GM19395 (cell line): Measurements from ENCODE around the gene XNDC1N.

Source experiments
- ATAC-seq: cut with Tn5 transposase; IDR thresholded peaks from one replicate; pipeline ENCODE4 v1.9.1; 2021; ENCODE audit warnings: mild to moderate bottlenecking, moderate library complexity; ENCODE audit not compliant: unreplicated experiment

The XNDC1N gene

DNA sequence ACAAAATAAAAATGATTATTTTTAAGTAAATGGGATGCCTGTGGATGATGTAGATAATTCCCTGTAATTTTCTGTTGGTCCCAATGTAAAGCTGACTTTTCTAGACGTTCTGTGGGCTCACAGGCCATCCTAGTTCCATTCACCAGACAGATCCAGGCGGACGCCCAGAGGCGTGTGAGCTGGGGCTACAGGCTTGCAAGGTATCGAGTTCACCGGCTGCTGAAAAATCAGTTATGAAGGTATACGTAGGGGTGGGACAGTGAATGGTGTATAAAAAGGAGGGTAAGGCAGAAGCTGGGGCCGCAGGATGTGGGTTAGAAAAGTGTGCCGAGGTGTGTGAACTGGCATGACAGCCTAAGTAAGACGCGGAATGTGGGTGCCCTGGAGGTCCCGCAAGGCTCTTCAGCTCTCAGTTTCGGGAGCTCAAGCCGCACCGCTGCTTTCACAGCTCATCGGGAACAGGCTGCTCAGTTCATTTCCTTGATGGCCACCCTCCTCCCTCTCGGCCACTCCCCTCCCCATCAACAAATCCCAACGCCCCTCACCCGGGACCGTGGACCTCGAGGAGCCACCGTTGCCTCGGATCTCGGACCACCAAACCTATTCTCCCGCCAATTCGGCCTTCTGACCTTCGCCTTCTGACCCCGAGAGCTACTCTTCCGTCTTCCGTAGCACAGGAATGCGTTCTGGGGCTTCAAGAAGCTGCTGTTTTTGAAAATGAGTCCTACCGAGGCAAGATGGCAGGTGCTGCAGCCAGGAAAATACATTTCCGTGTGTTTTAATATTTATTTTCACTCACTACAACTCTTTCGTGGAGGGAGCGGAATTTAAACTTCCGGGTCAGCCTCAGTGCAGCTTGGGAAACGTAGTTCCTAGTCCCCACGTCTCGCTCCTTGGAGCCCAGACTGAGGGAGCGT lies at the start of gene XNDC1N:
TSS of gene XNDC1N (minus strand) at position 775 of the 917 bp plus-strand sequence. CDS start 5,241 bp downstream, outside the sequence.
- ATAC-seq = peak; percentile 81

- peak; percentile 60 for ATAC-seq
These were observed 49.5 kb upstream of the XNDC1N start for GRCh38 chr11:71977743-71978418.

GRCh38 chr11:71977090-71977489 lies 48.7 kb upstream of the XNDC1N start:
- ATAC-seq = no peak

DNA sequence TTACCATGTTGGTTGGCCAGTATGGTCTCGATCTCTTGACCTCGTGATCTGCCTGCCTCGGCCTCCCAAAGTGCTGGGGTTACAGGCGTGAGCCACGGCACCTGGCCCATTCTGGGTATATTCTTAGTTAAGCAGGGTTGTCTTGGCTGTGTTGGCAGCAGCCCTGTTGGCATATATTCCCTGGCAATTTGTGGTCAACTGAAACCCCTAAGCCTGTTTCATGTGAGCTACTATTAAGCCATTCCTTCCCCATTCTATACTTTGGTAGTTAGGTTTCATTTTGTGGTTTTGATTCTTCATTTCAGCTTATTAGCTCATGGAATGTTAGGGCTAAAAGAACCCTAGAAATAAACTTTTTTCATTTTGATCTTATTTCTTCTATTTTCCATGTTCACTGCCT lies 48.2 kb upstream of the XNDC1N start:
- ATAC-seq = no peak

DNA sequence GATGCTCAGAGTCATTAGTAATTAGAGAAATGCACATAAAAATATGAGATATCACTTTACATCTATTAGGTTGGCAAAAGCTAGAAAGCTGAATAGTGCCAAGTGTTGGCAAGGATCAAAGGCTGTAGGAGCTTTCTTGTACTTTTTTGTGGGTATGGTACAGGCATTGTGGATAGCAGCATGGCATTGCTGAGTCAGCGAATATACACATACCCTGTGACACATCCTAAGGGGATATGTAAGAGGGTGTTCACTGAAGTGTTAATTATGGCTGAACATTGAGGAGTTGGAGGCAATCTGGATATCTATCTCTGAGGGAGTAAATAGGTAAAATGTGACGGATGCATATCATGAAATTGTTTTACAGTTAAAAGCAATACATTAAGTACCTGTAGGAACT lies 43.3 kb upstream of the XNDC1N start:
- no peak for ATAC-seq

DNA sequence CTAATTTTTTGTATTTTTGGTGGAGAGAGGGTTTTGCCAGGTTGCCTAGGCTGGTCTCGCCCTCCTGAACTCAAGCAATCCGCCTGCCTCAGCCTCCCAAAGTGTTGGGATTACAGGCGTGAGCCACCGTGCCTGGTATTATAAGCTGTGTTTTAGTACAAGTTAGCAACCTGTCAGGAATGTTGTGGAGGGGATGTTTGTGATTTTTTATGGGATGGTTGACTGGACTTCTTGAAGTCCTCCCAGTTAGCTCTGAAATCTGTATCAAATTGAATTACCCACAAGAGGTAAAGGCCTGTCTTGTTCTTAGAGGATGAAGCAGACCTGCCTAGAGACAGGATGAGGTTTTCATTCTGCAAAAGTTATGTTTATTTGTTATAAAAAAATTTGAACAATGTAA lies 36.2 kb upstream of the XNDC1N start:
- ATAC-seq = no peak

DNA sequence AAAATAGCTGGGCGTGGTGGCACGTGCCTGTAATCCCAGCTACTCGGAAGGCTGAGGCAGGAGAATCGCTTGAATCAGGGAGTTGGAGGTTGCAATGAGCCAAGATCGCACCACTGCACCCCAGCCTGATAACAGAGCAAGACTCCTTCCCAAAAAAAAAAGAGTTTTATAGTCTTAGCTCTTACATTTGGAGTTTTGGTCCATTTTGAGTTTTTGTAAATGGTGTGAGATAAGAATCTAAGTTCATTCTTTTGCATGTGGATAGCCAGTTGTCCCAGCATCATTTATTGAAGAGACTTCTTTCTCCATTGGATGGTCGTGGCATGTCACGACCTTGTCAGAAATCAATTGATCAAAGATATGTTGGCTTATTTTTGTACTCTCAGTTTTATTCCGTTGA lies 35.1 kb upstream of the XNDC1N start:
- ATAC-seq = no peak

DNA sequence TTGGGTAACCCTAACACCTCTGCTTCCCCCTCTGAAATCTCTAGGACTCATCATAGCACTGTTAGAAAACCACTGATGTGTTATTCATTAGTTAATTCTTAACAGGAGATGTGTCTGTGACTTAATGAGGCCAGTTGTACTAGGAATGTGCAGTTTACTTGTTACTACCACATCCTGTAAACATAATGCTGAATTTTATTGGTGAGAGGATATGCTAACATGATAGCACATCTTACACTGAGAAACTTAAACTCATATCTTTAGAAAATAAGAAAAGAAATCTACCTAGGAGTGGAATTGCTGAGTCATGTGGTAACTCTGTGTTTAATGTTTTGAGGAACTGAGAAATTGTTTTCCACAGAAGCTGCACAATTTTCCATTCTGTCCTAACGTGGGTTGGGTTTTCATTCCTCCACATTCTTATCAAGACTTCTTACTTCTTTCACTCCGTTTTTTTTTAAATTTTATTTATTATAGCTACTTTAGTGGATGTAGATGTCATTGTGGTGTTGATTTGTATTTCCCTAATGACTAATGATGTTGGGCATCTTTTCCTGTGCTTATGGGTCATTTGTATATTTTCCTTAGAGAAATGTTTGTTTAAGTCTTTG lies 34.1 kb upstream of the XNDC1N start:
- peak; percentile 66 for ATAC-seq

- ATAC-seq = no peak
These were observed 27.6 kb upstream of the XNDC1N start for GRCh38 chr11:71955898-71956456.

GRCh38 chr11:71951741-71952310 lies 23.4 kb upstream of the XNDC1N start:
- no peak for ATAC-seq

DNA sequence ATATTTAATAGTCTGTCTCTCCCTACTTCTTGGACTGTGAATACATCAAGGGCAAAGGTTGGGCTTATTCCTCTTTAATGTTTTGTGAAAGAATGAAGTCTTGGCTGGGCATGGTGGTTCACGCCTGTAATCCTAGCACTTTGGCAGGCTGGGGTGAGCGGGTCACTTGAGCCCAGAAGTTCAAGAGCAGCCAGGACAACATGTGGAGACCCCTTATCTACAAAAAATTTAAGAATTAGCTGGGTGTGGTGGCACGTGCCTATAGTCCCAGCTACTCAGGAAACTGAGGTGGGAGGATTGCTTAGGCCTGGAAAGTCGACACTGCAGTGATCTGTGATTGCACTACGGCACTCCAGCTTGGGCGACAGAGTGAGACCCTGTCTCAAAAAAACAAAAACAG lies 20.6 kb upstream of the XNDC1N start:
- ATAC-seq = no peak

- ATAC-seq = no peak
These were observed 20.1 kb upstream of the XNDC1N start for GRCh38 chr11:71948314-71949027.

DNA sequence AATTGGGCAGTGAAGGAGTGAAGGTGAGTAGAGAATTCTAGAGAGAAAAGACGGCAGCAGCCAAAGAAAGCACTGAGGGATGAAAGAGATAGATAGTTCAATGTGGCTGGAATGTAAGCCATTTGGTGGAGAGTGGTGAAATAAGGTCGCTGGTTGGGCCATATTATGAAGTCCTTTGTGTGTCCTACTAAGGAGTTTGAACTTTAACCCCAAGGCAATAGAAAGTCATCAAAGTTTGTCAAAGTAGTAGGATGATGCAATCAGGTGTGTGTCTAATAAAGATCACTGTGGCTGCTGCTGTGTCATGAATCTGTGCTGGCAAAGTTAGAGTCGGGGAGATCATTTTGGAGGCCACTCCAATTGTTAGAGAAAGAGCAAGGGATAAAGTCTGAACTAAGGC lies 19.1 kb upstream of the XNDC1N start:
- no peak for ATAC-seq

DNA sequence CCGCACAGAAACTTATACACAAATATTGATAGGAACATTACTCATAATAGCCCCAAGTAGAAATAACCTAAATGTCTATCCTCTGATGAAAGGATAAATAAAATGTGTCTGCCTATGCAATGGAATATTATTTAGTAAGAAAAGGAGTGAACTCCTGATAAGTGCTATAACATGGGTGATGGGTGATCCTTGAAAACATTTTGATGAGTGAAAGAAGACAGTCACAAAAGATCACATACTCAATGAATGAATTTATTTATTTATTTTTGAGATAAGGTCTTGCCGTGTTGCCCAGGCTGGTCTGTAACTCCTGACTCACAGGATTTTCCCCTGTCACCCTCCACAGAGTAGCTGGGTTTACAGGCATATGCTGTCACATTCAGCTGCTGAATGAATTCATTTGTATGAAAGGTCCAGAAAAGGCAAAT lies 17.8 kb upstream of the XNDC1N start:
- ATAC-seq = no peak

GRCh38 chr11:71940561-71941219 lies 12.3 kb upstream of the XNDC1N start:
- no peak for ATAC-seq

- no peak for ATAC-seq
These were observed 9.4 kb upstream of the XNDC1N start for GRCh38 chr11:71937826-71938225.

- ATAC-seq = no peak
These were observed 8.4 kb upstream of the XNDC1N start for GRCh38 chr11:71936825-71937224.

DNA sequence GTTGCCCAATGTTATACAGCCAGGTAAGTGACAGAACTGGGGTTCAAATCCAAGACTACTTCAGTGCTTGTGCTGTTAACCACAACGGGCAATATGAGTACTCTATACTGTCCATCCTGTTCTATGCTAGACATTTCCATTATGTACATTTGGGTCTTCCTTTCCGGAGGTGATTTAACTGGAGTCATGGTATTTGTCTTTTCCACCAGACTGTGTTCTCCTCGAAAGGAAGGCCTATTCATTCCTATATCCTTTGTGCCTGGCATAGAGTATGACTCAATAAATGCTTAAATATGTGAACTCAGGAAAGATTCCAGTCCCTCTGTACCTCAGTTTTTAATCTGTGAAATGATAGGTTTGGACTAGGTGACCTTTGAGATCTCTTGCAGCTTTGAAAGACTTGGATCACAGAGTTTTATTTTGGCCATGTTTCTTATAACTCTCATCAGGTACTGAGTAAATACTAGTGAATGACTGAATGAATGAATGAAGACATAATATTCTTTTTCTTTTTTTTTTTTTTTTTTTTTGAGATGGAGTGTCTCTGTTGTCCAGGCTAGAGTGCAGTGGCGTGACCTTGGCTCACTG lies 7.0 kb upstream of the XNDC1N start:
- ATAC-seq = no peak

- no peak for ATAC-seq
These were observed 5.8 kb upstream of the XNDC1N start for GRCh38 chr11:71934213-71934612.
